Left lung (tissue), 10 donors: ENCODE results near the gene SORBS1. TPM values are rescaled to one million over a fixed set of nuclear protein-coding genes. Genes with fewer than 3 reads are reported as not detected.

Source experiments
- ATAC-seq: fragments of 200-7000 bp; cut with Tn5 transposase; one replicate; pipeline ENCODE4 v1.9.1; 2020; ENCODE audit warnings: moderate library complexity
- DNase-seq, 4 donors: peaks; one replicate each; pipeline ENCODE4 v3.0.0-alpha.2; 2013 to 2020
- H3K27ac ChIP-seq, 2 donors: fragments of 200-600 bp; sonication (generic) in 1 of 2; one replicate each; pipeline versions ENCODE4 v1.5.0 to v1.8.0; 2020 to 2021
- H3K27me3 ChIP-seq, 2 donors: fragments of 200-600 bp; sonication (generic) in 1 of 2; one replicate each; pipeline versions ENCODE4 v1.5.0 to v1.8.0; 2020 to 2021
- H3K36me3 ChIP-seq, 2 donors: fragments of 200-600 bp; sonication (generic) in 1 of 2; one replicate each; pipeline versions ENCODE4 v1.5.0 to v1.8.0; 2020 to 2021
- H3K4me1 ChIP-seq, 2 donors: fragments of 200-600 bp; one replicate each; pipeline ENCODE4 v1.8.0; 2021
- H3K4me3 ChIP-seq, 2 donors: fragments of 200-600 bp; sonication (generic) in 1 of 2; one replicate each; pipeline versions ENCODE4 v1.5.0 to v1.8.0; 2020 to 2021; ENCODE audit warnings: mild to moderate bottlenecking in 1 of 2
- H3K9me3 ChIP-seq, 2 donors: fragments of 200-600 bp; sonication (generic) in 1 of 2; one replicate each; pipeline versions ENCODE4 v1.5.0 to v1.8.0; 2020 to 2021
- intact Hi-C, 2 donors: fragments of 100-400 bp; cut with DNase I; formaldehyde crosslinking; loops; one replicate each; pipeline versions ENCODE4 v1.11.2 to v1.14.2; 2022
- polyA plus RNA-seq, 6 donors: library from polyadenylated mRNA; unstranded; fragments of 120-200 nt; gene quantifications; one replicate each; pipeline ENCODE4 v1.2.1, GENCODE V29; 2013; ENCODE audit not compliant: insufficient read length in 6 of 6
- total RNA-seq, 2 donors: library from RNA; stranded (reverse); fragmentation: NEBNext Ultra II Directional; extraction: Animal tissue kit (Norgen Biotek cat#: 25700); gene quantifications; one replicate each; pipeline ENCODE4 v1.2.1, GENCODE V29; 2021
- TF ChIP-seq, protein P1 (sequence below), 2 donors: fragments of 200-600 bp; sonication (generic) in 1 of 2; IDR thresholded peaks; one replicate each; pipeline versions ENCODE4 v1.5.0 to v1.8.0; 2021; ENCODE audit warnings: antibody characterized with exemption in 2 of 2
- donor health status: DM: no; HTN: yes; CAD: no.
- donor health status: DM: no; HTN: no; CAD: no.

The SORBS1 gene
- total and polyA plus RNA-seq, 8 donors: 23.3 to 52.7 (median 36.4) TPM

GRCh38 chr10:95287281-95287680 is 273.9 kb downstream of the SORBS1 start:
- Histone ChIP-seq H3K36me3 (no peaks in the 10 kb centered on the region), H3K27ac (peak overlapping the region; percentile 51 to 91), H3K27me3 (peaks cover 0 to 27% of the 10 kb centered on the region in 2 donors), H3K9me3 (no peaks in the 10 kb centered on the region), H3K4me3 (no peak overlapping the region), H3K4me1 (peaks cover 7 to 58% of the 10 kb centered on the region in 2 donors)
- ATAC-seq (no peak), DNase-seq (no peak)
- intact Hi-C loops: no loop called here
- TF ChIP-seq, protein P1, sequence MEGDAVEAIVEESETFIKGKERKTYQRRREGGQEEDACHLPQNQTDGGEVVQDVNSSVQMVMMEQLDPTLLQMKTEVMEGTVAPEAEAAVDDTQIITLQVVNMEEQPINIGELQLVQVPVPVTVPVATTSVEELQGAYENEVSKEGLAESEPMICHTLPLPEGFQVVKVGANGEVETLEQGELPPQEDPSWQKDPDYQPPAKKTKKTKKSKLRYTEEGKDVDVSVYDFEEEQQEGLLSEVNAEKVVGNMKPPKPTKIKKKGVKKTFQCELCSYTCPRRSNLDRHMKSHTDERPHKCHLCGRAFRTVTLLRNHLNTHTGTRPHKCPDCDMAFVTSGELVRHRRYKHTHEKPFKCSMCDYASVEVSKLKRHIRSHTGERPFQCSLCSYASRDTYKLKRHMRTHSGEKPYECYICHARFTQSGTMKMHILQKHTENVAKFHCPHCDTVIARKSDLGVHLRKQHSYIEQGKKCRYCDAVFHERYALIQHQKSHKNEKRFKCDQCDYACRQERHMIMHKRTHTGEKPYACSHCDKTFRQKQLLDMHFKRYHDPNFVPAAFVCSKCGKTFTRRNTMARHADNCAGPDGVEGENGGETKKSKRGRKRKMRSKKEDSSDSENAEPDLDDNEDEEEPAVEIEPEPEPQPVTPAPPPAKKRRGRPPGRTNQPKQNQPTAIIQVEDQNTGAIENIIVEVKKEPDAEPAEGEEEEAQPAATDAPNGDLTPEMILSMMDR (IDR thresholded peaks at IDR 0.05): no peak

DNA sequence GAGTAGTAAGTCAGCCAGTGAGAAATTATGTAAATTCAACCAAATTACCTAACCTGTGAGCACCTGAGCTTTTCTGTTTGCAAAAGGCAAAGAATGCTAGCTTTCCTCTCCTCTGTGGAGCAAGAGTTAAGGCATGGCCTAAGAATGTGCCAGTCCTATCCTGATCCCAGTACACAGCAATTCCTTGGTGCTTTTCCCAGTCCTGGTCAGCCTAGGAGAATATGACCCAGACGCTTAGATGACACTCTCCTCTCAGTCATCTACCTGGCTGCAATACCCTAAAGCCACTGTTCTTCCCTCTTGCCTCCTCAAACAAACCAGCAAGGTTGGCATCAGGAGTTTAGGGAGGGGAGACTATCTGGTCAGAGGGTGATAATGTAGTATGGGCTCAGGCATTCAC is 274.5 kb downstream of the SORBS1 start:
- DNase-seq (no peak), ATAC-seq (peak; percentile 2)
- Histone ChIP-seq H3K36me3 (no peaks in the 10 kb centered on the region), H3K9me3 (no peaks in the 10 kb centered on the region), H3K4me1 (peaks cover 7 to 58% of the 10 kb centered on the region in 2 donors), H3K4me3 (no peak overlapping the region), H3K27me3 (peaks cover 0 to 26% of the 10 kb centered on the region in 2 donors), H3K27ac (peak overlapping the region; percentile 51 to 91)
- TF ChIP-seq, protein P1 (IDR thresholded peaks at IDR 0.05): no peak
- intact Hi-C loops: no loop called here

DNA sequence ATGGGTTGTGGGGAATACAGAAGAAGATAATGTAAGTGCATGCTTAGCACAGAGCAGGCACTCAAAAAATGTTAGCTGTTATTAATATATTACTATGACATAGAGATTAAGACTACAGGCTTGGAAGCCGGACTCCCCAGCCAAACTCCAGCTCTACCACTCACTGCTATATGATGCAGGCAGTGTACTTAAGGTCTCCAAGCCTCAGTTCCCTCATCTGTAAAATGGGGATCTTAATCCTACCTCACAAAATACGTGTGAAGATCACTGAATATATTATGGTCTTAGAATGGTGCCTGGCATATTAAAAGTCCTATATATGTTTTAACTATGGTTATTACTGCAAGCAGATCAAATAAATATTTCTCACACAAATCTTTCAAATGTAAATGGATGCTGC is 275.6 kb downstream of the SORBS1 start:
- H3K27ac ChIP-seq: no peak overlapping the region
- DNase-seq (no peak), ATAC-seq (no peak)
- H3K27me3 ChIP-seq: peaks cover 0 to 16% of the 10 kb centered on the region in 2 donors
- H3K9me3 ChIP-seq: no peaks in the 10 kb centered on the region
- TF ChIP-seq, protein P1 (IDR thresholded peaks at IDR 0.05): no peak
- no peaks in the 10 kb centered on the region for H3K36me3 ChIP-seq
- H3K4me3 ChIP-seq: no peak overlapping the region
- peaks cover 7 to 54% of the 10 kb centered on the region in 2 donors for H3K4me1 ChIP-seq
- intact Hi-C loops: no loop called here

DNA sequence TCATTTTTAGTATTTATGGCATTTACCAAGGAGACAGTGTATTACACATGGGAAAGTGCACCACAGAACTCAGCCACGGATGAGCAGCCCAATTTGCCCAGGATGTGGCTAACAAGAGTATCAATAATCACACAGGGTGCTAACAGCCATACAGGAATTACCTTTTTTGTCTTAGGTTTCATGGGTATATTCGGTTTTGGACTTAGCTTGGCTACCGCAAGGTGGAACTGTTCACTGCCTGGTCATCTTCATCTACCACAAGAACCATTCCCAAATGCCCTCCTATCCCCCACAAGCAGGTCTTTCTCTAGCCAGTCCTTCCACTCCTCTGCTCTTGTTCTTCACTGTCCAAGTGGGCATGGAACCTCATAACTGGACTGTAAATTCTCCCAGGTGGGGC is 276.4 kb downstream of the SORBS1 start:
- ATAC-seq (no peak), DNase-seq (no peak)
- no peaks in the 10 kb centered on the region for H3K36me3 ChIP-seq
- TF ChIP-seq, protein P1 (IDR thresholded peaks at IDR 0.05): no peak
- intact Hi-C loops: no loop called here
- H3K4me1 ChIP-seq: peaks cover 7 to 54% of the 10 kb centered on the region in 2 donors
- peaks cover 0 to 8% of the 10 kb centered on the region in 2 donors for H3K27me3 ChIP-seq
- no peak overlapping the region for H3K4me3 ChIP-seq
- H3K27ac ChIP-seq: no peak overlapping the region
- no peaks in the 10 kb centered on the region for H3K9me3 ChIP-seq

- Histone ChIP-seq H3K36me3 (no peaks in the 10 kb centered on the region), H3K27me3 (no peaks in the 10 kb centered on the region), H3K4me1 (peaks cover 13 to 58% of the 10 kb centered on the region in 2 donors), H3K4me3 (no peak overlapping the region), H3K27ac (peak overlapping the region in 1 of 2 donors; percentile 34), H3K9me3 (no peaks in the 10 kb centered on the region)
- intact Hi-C loops: no loop called here
- TF ChIP-seq, protein P1 (IDR thresholded peaks at IDR 0.05): no peak
- DNase-seq: no peak
- ATAC-seq: no peak
Observed at GRCh38 chr10:95282107-95282506, 279.1 kb downstream of the SORBS1 start.
